GM23248 (cell line): ENCODE results near the gene INPP4A. TPM values are rescaled to one million over a fixed set of nuclear protein-coding genes. Genes with fewer than 3 reads are reported as not detected.

Experiments
- DNase-seq: peaks from one replicate; pipeline ENCODE4 v3.0.0-alpha.2; 2015
- H2AFZ ChIP-seq: fragments of 200-600 bp; sonication (generic); 2 replicates; pipeline ENCODE4 v1.6.1; 2016; ENCODE audit warnings: antibody characterized with exemption
- H3F3A ChIP-seq: fragments of 200-600 bp; sonication (generic); 2 replicates; pipeline ENCODE4 v1.6.1; 2016; ENCODE audit warnings: mild to moderate bottlenecking, antibody characterized with exemption, mixed run types; ENCODE audit not compliant: insufficient read depth
- H3K27ac ChIP-seq: fragments of 200-600 bp; sonication (generic); 2 replicates; pipeline ENCODE4 v1.5.1; 2016; ENCODE audit warnings: mild to moderate bottlenecking
- H3K27me3 ChIP-seq: fragments of 200-600 bp; sonication (generic); replicated peaks from 2 replicates; pipeline ENCODE4 v1.6.1; 2016; ENCODE audit warnings: mild to moderate bottlenecking; ENCODE audit not compliant: insufficient read depth
- H3K36me3 ChIP-seq: fragments of 200-600 bp; sonication (generic); 2 replicates; pipeline ENCODE4 v1.6.1; 2016; ENCODE audit warnings: low read depth, mild to moderate bottlenecking
- H3K4me1 ChIP-seq: fragments of 200-600 bp; sonication (generic); 2 replicates; pipeline ENCODE4 v1.6.1; 2016; ENCODE audit warnings: mild to moderate bottlenecking; ENCODE audit not compliant: insufficient read depth
- H3K4me2 ChIP-seq: fragments of 200-600 bp; sonication (generic); one replicate; pipeline ENCODE4 v1.6.1; 2016; ENCODE audit warnings: mild to moderate bottlenecking; ENCODE audit not compliant: unreplicated experiment
- H3K4me3 ChIP-seq: fragments of 200-600 bp; sonication (generic); 2 replicates; pipeline ENCODE4 v1.5.1; 2016; ENCODE audit warnings: mild to moderate bottlenecking
- H3K79me2 ChIP-seq: fragments of 200-600 bp; sonication (generic); 2 replicates; pipeline ENCODE4 v1.6.1; 2016; ENCODE audit warnings: mild to moderate bottlenecking; ENCODE audit not compliant: insufficient read depth
- H3K9ac ChIP-seq: fragments of 200-600 bp; sonication (generic); 2 replicates; pipeline ENCODE4 v1.6.1; 2016; ENCODE audit warnings: mild to moderate bottlenecking
- H3K9me2 ChIP-seq: fragments of 200-600 bp; sonication (generic); 2 replicates; pipeline ENCODE4 v1.6.1; 2016; ENCODE audit warnings: mixed run types, mild to moderate bottlenecking, moderate library complexity; ENCODE audit not compliant: insufficient read depth
- H3K9me3 ChIP-seq: fragments of 200-600 bp; sonication (generic); one replicate; pipeline ENCODE4 v1.6.1; 2017; ENCODE audit warnings: low read depth
- H4K20me1 ChIP-seq: fragments of 200-600 bp; sonication (generic); 2 replicates; pipeline ENCODE4 v1.6.0; 2016; ENCODE audit not compliant: insufficient read depth
- EZH2 ChIP-seq: fragments of 200-600 bp; sonication (generic); IDR thresholded peaks from 2 replicates; pipeline ENCODE4 v1.6.1; 2018; ENCODE audit warnings: antibody characterized with exemption, mild to moderate bottlenecking; ENCODE audit not compliant: insufficient read depth, poor library complexity, severe bottlenecking
- EZH2phosphoT487 ChIP-seq: fragments of 200-600 bp; sonication (generic); IDR thresholded peaks from 2 replicates; pipeline ENCODE4 v1.6.1; 2018; ENCODE audit warnings: antibody characterized with exemption, moderate library complexity, mild to moderate bottlenecking, low read depth; ENCODE audit not compliant: insufficient read depth
- WGBS, 2 experiments: methylation state at CpG; one replicate each; pipeline ENCODE4 v1.1.6; 2015 to 2017; ENCODE audit warnings: low lambda C conversion rate in 2 of 2, low coverage in 1 of 2; ENCODE audit errors: missing lambda C conversion rate in 2 of 2; 5-methylcytosine and 5-hydroxymethylcytosine counted together
- in situ Hi-C: fragments of 300-500 bp; cut with MboI; formaldehyde crosslinking; loops from 2 replicates; pipeline ENCODE4 v1.15.0; 2020
- polyA plus RNA-seq: library from polyadenylated mRNA; unstranded; fragments of >200 nt; fragmentation: Nextera tagmentation; extraction: Ambion mirVana; gene quantifications from 2 replicates; pipeline ENCODE4 v1.2.1, GENCODE V29; 2016
- total RNA-seq: library from RNA; depleted of rRNA; stranded (reverse); fragments of >200 nt; shearing (Covaris generic); gene quantifications from 2 replicates; pipeline ENCODE4 v1.2.3, GENCODE V29; 2014

The INPP4A gene
- total and polyA plus RNA-seq, 2 experiments from 2014 or later, result 9.5 to 16.0 TPM

GRCh38 chr2:98623657-98624056, 179.0 kb downstream of the INPP4A start:
- no peaks in the 10 kb centered on the region for H3K9me2 ChIP-seq
- WGBS, 2 experiments, result 61 to 67% methylated on average over 4 to 5 of the region's 5 CpGs
- no peak overlapping the region for H3K4me3 ChIP-seq
- no peaks in the 10 kb centered on the region for H4K20me1 ChIP-seq
- no peaks in the 10 kb centered on the region; the same call in 1 of the 2 replicates for H3K27me3 ChIP-seq
- H2AFZ ChIP-seq, result no peak overlapping the region
- no peak overlapping the region for H3K27ac ChIP-seq
- H3F3A ChIP-seq, result peaks cover 9% of the 10 kb centered on the region
- peaks cover 3% of the 10 kb centered on the region for H3K9me3 ChIP-seq
- H3K79me2 ChIP-seq, result no peaks in the 10 kb centered on the region
- H3K9ac ChIP-seq, result no peak overlapping the region
- no peaks in the 10 kb centered on the region for H3K36me3 ChIP-seq
- no peak for TF ChIP-seq EZH2
- TF ChIP-seq EZH2phosphoT487, result no peak
- DNase-seq, result peak; percentile 23
- no peaks in the 10 kb centered on the region for H3K4me1 ChIP-seq
- in situ Hi-C loops, result no loop called here
- H3K4me2 ChIP-seq, result no peak overlapping the region

GRCh38 chr2:98632351-98632750, 187.7 kb downstream of the INPP4A start:
- in situ Hi-C loops, result no loop called here
- TF ChIP-seq EZH2 (no peak), EZH2phosphoT487 (no peak)
- peaks cover 3% of the 10 kb centered on the region for H3K9me3 ChIP-seq
- H3F3A ChIP-seq, result no peaks in the 10 kb centered on the region
- H4K20me1 ChIP-seq, result no peaks in the 10 kb centered on the region
- no peaks in the 10 kb centered on the region for H3K79me2 ChIP-seq
- H2AFZ ChIP-seq, result no peak overlapping the region
- no peak overlapping the region for H3K9ac ChIP-seq
- no peak overlapping the region for H3K4me3 ChIP-seq
- DNase-seq, result no peak
- no peaks in the 10 kb centered on the region for H3K36me3 ChIP-seq
- no peak overlapping the region for H3K27ac ChIP-seq
- H3K27me3 ChIP-seq, result peaks cover 4% of the 10 kb centered on the region; the same call in 1 of the 2 replicates
- H3K4me2 ChIP-seq, result no peak overlapping the region
- H3K9me2 ChIP-seq, result no peaks in the 10 kb centered on the region
- WGBS, 2 experiments, result 60 to 73% methylated on average over 3 of the region's 3 CpGs
- no peaks in the 10 kb centered on the region for H3K4me1 ChIP-seq

GRCh38 chr2:98634406-98635092, 189.9 kb downstream of the INPP4A start:
- in situ Hi-C loops, result no loop called here
- no peaks in the 10 kb centered on the region for H3K9me2 ChIP-seq
- H3K4me1 ChIP-seq, result no peaks in the 10 kb centered on the region
- no peaks in the 10 kb centered on the region for H3K36me3 ChIP-seq
- no peak overlapping the region for H3K4me3 ChIP-seq
- TF ChIP-seq EZH2, result no peak
- no peak for TF ChIP-seq EZH2phosphoT487
- no peaks in the 10 kb centered on the region for H3F3A ChIP-seq
- 77 to 82% methylated on average over 9 of the region's 9 CpGs for WGBS, 2 experiments
- H3K79me2 ChIP-seq, result no peaks in the 10 kb centered on the region
- H3K9ac ChIP-seq, result no peak overlapping the region
- no peaks in the 10 kb centered on the region for H4K20me1 ChIP-seq
- H3K9me3 ChIP-seq, result no peaks in the 10 kb centered on the region
- H3K27ac ChIP-seq, result no peak overlapping the region
- no peak overlapping the region for H3K4me2 ChIP-seq
- peaks cover 4% of the 10 kb centered on the region; the same call in 1 of the 2 replicates for H3K27me3 ChIP-seq
- peak; percentile 20 for DNase-seq
- H2AFZ ChIP-seq, result no peak overlapping the region

DNA sequence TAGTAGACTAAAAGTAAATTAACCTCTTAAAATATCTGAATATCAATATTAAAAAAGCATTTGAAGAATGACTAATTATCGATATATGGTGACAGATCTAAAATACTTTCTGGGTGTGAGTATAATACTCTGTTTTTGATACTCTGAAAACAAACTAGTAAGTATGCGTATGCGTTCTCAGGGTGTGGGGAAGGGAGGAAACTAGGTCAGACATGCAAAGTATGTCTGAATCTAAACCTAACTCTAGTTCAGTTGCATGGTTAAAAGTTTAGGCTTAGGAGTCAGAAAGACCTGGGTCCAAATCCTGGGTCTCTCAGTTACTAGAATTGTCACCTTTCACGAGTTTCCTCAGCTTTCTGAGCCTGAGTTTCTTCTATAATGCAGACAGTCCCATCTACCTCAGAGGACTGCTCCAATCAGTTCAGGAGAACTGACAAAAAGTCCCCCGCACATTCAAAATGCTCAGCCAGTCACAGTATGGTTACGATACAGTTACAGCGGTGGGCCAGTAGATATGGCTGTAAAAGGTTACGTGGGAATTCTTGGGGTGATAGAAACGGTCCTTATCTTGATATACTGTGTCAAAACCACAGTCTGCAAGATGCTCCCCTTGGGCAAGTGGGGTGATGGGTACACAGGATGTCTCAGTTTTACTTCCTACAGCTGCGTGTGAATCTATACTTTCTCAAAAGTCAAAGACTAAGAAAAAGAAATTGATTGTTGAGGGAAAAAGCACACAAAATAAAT, 192.9 kb downstream of the INPP4A start:
- H3K36me3 ChIP-seq, result no peaks in the 10 kb centered on the region
- H3K4me1 ChIP-seq, result no peaks in the 10 kb centered on the region
- H3K9me3 ChIP-seq, result no peaks in the 10 kb centered on the region
- in situ Hi-C loops, result no loop called here
- H2AFZ ChIP-seq, result no peak overlapping the region
- 70 to 71% methylated on average over 10 of the region's 10 CpGs for WGBS, 2 experiments
- no peaks in the 10 kb centered on the region for H3F3A ChIP-seq
- peaks cover 4% of the 10 kb centered on the region; the same call in 1 of the 2 replicates for H3K27me3 ChIP-seq
- H3K9ac ChIP-seq, result no peak overlapping the region
- no peak overlapping the region for H3K27ac ChIP-seq
- no peak overlapping the region for H3K4me2 ChIP-seq
- no peak for TF ChIP-seq EZH2phosphoT487
- no peak for TF ChIP-seq EZH2
- no peak for DNase-seq
- H3K9me2 ChIP-seq, result no peaks in the 10 kb centered on the region
- no peak overlapping the region for H3K4me3 ChIP-seq
- H3K79me2 ChIP-seq, result no peaks in the 10 kb centered on the region
- no peaks in the 10 kb centered on the region for H4K20me1 ChIP-seq
